ENCODE data around the gene SLC39A11. TPM values are rescaled to one million over a fixed set of nuclear protein-coding genes. Genes with fewer than 3 reads are reported as not detected.

Gene SLC39A11
- total RNA-seq, 4 donors from 2014 or later, result 45.2 to 59.5 (median 49.2) TPM

DNA sequence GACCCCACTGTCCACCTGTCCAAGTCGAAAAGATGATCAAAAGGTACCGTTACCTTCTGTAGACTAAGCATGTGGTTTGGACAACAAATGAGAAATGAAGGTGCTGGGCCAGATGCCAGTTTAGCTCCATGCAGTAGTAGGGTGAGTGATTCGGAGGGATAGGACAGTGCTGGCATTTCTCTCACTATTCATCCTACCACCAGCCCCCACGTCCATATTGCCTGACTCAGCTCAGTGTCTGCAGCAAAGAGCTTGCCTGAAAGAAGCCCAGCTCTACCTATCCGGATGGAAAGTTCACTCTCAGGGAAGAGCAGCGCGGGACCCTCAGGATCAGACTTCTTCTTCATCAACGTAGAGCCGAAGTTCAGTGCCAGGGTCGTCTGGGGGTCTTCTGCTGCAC, 145.0 kb downstream of the SLC39A11 start:
- no peaks in the 10 kb centered on the region for H3K9me3 ChIP-seq
- no peaks in the 10 kb centered on the region for H3K4me1 ChIP-seq
- H3K27ac ChIP-seq, result no peak overlapping the region
- 96% methylated on average over 10 of the region's 10 CpGs for WGBS
- H3K27me3 ChIP-seq, result no peaks in the 10 kb centered on the region
- peaks cover 14% of the 10 kb centered on the region for H3K36me3 ChIP-seq
- no peak for DNase-seq (ENCODE audit: low spot score in 2 of 2)
- TF ChIP-seq, protein P1, sequence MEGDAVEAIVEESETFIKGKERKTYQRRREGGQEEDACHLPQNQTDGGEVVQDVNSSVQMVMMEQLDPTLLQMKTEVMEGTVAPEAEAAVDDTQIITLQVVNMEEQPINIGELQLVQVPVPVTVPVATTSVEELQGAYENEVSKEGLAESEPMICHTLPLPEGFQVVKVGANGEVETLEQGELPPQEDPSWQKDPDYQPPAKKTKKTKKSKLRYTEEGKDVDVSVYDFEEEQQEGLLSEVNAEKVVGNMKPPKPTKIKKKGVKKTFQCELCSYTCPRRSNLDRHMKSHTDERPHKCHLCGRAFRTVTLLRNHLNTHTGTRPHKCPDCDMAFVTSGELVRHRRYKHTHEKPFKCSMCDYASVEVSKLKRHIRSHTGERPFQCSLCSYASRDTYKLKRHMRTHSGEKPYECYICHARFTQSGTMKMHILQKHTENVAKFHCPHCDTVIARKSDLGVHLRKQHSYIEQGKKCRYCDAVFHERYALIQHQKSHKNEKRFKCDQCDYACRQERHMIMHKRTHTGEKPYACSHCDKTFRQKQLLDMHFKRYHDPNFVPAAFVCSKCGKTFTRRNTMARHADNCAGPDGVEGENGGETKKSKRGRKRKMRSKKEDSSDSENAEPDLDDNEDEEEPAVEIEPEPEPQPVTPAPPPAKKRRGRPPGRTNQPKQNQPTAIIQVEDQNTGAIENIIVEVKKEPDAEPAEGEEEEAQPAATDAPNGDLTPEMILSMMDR (IDR thresholded peaks at IDR 0.05), result no peak
- TF ChIP-seq EP300 (IDR thresholded peaks at IDR 0.05) (no peak), POLR2A (IDR thresholded peaks at IDR 0.05) (no peak), POLR2AphosphoS5 (IDR thresholded peaks at IDR 0.05) (no peak)
- H3K4me3 ChIP-seq, result no peak overlapping the region

DNA sequence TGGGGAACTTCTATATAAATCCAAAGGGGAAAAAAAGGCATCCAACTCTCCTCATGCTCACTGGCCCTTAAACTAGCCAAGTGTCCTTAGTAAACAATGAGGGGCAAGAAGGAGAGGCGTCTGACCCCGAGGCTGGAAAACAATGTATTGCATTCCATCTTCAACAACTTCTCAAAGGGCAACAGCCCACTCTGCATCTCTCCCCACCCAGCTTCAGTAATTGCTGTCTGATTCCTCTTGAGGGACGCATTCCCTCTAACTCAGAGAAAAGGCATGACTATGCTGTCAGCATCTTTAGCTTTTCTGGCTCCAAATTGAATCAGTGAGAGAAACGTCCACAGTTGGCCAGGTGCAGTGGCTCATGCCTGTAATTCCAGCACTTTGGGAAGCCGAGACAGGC, 145.8 kb downstream of the SLC39A11 start:
- H3K4me1 ChIP-seq, result no peaks in the 10 kb centered on the region
- TF ChIP-seq EP300 (IDR thresholded peaks at IDR 0.05), result no peak
- TF ChIP-seq POLR2AphosphoS5 (IDR thresholded peaks at IDR 0.05), result no peak
- TF ChIP-seq, protein P1 (IDR thresholded peaks at IDR 0.05), result no peak
- no peak for TF ChIP-seq POLR2A (IDR thresholded peaks at IDR 0.05)
- H3K27ac ChIP-seq, result no peak overlapping the region
- no peaks in the 10 kb centered on the region for H3K27me3 ChIP-seq
- H3K9me3 ChIP-seq, result no peaks in the 10 kb centered on the region
- H3K36me3 ChIP-seq, result peaks cover 14% of the 10 kb centered on the region
- H3K4me3 ChIP-seq, result no peak overlapping the region
- DNase-seq (ENCODE audit: low spot score in 2 of 2), result no peak
- 82% methylated on average over 5 of the region's 5 CpGs for WGBS

DNA sequence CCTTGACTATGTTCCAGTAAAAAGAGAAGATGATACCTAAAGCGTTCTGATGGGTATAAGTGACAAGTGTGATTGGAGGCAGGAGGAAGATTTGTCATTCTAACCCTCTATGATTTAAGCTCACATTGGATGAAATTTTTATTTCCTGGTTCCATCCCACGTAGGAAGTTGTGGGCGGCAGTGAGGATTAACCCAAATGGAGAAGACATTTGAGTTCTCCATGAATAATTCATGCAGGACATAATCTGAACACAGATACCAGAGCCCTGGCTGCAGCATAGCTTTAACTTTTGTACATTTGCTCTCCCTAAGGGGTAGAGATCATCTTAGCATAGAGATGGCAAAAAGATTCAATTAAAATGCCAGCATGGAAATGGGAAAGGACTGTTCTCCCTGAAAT, 146.3 kb downstream of the SLC39A11 start:
- TF ChIP-seq, protein P1 (IDR thresholded peaks at IDR 0.05), result no peak
- no peak overlapping the region for H3K27ac ChIP-seq
- H3K4me3 ChIP-seq, result no peak overlapping the region
- no peak for DNase-seq (ENCODE audit: low spot score in 2 of 2)
- peaks cover 14% of the 10 kb centered on the region for H3K36me3 ChIP-seq
- no peaks in the 10 kb centered on the region for H3K27me3 ChIP-seq
- no peaks in the 10 kb centered on the region for H3K4me1 ChIP-seq
- no peaks in the 10 kb centered on the region for H3K9me3 ChIP-seq
- 95% methylated on average over 3 of the region's 3 CpGs for WGBS

DNA sequence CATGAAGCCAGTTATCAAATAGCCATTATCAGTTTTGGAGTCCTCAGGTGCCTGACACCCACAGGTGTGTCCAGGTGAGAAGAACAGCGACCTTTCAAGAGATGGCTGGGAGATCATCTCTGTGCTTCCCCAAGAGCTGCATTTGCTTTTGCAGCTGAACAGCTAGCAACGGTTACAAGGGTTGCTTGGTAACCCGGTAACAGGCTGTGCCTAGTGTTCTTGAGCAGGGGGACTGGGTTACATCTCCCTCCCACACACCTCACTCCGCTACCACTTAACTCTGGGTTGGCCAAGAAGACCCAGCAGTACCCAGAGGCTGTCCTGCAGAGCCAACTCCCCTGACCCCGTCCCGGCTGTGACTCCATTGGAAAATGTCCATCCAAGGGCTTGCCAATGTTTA, 147.0 kb downstream of the SLC39A11 start:
- H3K9me3 ChIP-seq, result no peaks in the 10 kb centered on the region
- 96% methylated on average over 6 of the region's 6 CpGs for WGBS
- peaks cover 14% of the 10 kb centered on the region for H3K36me3 ChIP-seq
- no peak overlapping the region for H3K27ac ChIP-seq
- DNase-seq (ENCODE audit: low spot score in 2 of 2), result no peak
- no peak overlapping the region for H3K4me3 ChIP-seq
- H3K27me3 ChIP-seq, result no peaks in the 10 kb centered on the region
- TF ChIP-seq, protein P1 (IDR thresholded peaks at IDR 0.05), result no peak
- TF ChIP-seq POLR2AphosphoS5 (IDR thresholded peaks at IDR 0.05) (no peak), EP300 (IDR thresholded peaks at IDR 0.05) (no peak), POLR2A (IDR thresholded peaks at IDR 0.05) (no peak)
- no peaks in the 10 kb centered on the region for H3K4me1 ChIP-seq

DNA sequence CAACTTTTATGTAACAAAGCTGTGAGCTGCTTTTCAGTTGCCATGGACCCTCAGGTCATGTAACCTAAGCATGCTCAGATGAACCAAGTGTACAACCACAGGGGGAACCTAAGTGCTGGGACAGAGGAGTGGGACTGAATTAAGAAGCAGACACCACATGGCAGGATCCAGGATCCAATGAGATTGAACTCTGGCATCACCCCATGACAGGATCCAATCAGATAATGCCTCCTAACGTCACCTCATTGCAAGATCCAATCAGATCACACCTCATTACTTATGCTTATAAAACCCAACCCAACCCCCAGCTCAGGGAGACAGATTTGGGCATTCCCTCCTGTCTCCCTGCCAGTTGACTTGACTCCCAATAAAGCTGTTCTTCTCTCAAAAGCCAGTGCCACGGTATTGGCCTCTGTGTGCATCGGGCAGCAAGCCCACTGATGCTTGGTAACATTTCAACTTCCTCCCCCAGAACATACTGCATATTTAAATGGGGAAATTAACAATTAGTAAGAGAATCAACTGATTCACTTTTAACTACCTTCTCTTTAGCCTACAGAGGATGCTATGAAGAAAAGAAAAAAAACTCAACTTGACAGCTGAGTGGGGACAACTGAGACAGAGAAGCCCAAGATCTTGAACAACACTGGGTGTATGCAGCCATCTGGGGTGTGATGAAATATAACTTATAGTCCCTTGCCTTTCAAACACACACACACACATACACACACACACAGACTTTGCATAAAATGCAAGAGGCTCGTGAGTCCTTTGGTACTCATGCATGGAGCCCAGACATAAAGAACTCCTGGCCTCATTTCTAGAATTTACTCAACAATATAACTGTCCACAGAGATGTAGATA, 148.4 kb downstream of the SLC39A11 start:
- Histone ChIP-seq H3K9me3 (no peaks in the 10 kb centered on the region), H3K27me3 (no peaks in the 10 kb centered on the region), H3K27ac (no peak overlapping the region), H3K36me3 (peaks cover 14% of the 10 kb centered on the region), H3K4me1 (no peaks in the 10 kb centered on the region), H3K4me3 (no peak overlapping the region)
- TF ChIP-seq POLR2AphosphoS5 (IDR thresholded peaks at IDR 0.05) (no peak), EP300 (IDR thresholded peaks at IDR 0.05) (no peak), POLR2A (IDR thresholded peaks at IDR 0.05) (no peak)
- TF ChIP-seq, protein P1 (IDR thresholded peaks at IDR 0.05), result no peak
- no peak for DNase-seq (ENCODE audit: low spot score in 2 of 2)
- 77% methylated on average over 4 of the region's 4 CpGs for WGBS
